ENCODE data around the gene SERGEF.
"Not testable (repeated sequence)": the region's sequence is repeated elsewhere in the genome, so short reads cannot be mapped to it uniquely, and the experiment has no call there.

SERGEF gene

GRCh38 chr11:17875891-17876290 lies 137.0 kb downstream of the SERGEF start:
- TF ChIP-seq, protein P1, sequence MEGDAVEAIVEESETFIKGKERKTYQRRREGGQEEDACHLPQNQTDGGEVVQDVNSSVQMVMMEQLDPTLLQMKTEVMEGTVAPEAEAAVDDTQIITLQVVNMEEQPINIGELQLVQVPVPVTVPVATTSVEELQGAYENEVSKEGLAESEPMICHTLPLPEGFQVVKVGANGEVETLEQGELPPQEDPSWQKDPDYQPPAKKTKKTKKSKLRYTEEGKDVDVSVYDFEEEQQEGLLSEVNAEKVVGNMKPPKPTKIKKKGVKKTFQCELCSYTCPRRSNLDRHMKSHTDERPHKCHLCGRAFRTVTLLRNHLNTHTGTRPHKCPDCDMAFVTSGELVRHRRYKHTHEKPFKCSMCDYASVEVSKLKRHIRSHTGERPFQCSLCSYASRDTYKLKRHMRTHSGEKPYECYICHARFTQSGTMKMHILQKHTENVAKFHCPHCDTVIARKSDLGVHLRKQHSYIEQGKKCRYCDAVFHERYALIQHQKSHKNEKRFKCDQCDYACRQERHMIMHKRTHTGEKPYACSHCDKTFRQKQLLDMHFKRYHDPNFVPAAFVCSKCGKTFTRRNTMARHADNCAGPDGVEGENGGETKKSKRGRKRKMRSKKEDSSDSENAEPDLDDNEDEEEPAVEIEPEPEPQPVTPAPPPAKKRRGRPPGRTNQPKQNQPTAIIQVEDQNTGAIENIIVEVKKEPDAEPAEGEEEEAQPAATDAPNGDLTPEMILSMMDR (conservative IDR thresholded peaks at IDR 0.05), result no peak
- no peak overlapping the region for H3K27ac ChIP-seq

DNA sequence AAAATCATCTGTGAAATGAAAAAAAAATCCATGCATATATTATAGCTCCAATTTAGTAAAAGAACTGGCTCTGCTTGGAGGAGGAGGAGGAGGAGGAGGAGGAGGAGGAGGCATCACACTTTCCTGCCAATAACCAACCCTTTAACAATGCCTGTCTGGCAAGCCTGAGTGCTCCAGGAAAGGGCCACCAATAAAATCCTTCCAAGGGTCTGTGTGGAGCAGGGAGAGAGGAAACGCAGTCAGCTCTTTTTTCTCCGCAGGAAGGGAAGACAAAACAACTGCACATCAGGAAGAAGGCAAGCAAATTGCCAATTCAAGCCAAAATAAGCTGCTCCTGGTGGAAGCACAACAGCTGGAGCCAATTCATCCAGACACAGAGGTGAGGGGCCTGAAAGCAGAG lies 139.3 kb downstream of the SERGEF start:
- no peak overlapping the region for H3K27ac ChIP-seq
- TF ChIP-seq, protein P1 (conservative IDR thresholded peaks at IDR 0.05), result no peak

- not testable (repeated sequence) for H3K27ac ChIP-seq
These were observed 144.4 kb downstream of the SERGEF start for GRCh38 chr11:17868398-17868797.

DNA sequence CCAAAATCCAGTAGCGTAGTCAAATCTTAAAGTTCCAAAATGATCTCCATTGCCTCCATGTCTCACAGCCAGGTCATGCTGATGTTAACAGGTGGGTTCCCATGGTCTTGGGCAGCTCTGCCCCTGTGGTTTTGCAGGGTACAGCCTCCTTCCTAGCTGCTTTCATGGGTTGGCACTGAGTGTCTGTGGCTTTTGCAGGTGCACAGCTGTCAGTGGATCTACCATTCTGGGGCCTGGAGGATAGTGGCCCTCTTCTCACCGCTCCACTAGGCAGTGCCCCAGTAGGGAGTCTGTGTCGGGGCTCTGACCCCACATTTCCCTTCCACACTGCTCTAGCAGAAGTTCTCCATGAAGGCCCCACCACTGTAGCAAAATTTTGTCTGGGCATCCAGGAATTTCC lies 145.5 kb downstream of the SERGEF start:
- TF ChIP-seq, protein P1 (conservative IDR thresholded peaks at IDR 0.05), result no peak

GRCh38 chr11:17865765-17866428 lies 146.9 kb downstream of the SERGEF start:
- no peak overlapping the region for H3K27ac ChIP-seq
- TF ChIP-seq, protein P1 (conservative IDR thresholded peaks at IDR 0.05), result no peak

More for the DNA sequence above, 145.5 kb downstream of the SERGEF start:
- H3K27ac ChIP-seq, result no peak overlapping the region

DNA sequence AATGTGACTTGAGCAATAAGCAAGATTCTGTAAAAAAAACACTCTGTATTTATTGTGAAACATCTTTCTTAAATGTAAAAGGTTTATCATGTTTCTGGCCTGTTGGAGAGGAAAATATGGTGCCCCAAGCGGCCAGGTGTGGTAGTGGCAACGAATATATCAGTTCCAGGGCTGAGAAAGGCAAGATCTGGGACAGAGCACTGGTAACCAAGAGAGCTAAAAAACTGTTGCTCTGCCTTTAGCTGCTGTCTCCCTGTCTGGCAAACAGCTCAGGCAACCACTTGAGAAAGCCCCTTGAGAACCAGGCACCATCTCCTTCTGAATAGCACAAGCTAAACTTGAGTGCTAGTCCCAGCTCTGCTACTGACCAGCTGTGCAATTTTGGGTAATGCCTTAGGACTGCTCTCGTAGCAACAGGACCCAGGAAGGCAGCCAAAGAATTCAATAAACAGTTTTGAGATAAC lies 148.3 kb downstream of the SERGEF start:
- no peak overlapping the region for H3K27ac ChIP-seq
- TF ChIP-seq, protein P1 (conservative IDR thresholded peaks at IDR 0.05), result peak; percentile 79

DNA sequence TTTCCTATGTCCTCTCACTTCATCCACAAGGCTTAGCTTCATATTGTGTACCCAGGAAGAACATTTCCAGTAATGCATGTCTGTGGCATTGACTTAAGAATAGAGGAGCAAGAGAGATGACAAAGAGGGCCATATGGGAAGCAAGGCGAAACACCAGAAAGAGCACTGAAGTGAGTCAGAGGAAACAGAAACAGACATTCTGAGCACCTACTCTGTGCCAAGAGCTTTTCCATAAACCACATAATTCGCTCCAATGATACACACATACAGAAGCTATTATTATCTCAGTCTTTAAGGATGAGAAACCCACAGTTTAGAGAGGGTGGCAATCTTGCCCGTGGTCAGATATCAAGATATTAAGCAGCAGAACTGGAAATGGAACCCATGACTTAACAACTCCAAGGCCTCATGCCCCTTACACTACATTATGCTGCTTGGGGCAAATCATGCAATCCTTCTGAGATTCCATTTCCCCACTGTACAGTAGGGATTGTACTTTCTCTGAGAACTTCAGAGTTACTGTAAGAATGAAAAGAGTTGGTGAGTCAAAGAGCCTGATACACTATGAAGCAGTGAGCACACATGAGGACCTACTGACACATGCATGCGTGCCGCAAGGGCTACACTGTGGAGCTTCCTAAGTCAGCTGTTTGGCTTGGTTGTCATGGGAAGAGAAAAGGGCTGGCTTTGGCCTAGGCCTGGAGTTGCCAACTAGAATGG lies 151.7 kb downstream of the SERGEF start:
- H3K27ac ChIP-seq, result no peak overlapping the region
- TF ChIP-seq, protein P1 (conservative IDR thresholded peaks at IDR 0.05), result no peak

DNA sequence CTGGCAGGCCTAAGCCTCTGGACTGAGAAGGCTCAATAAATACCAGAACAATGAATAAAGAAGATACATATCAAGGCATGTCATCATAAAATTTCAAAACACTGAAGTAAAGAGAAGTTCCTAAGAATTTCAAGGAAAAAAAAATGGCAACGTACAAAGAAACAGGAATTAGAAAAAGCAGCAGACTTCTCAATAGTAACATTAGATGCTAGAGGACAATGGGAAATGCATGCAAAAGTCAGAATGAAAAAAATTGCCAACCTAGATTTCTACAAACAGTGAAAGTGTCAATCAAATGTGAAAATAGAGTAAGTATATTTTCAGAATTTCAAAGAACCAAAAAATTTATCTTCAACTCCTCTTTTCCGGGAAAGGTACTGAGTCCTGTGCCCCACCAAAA lies 153.3 kb downstream of the SERGEF start:
- no peak overlapping the region for H3K27ac ChIP-seq
- TF ChIP-seq, protein P1 (conservative IDR thresholded peaks at IDR 0.05), result no peak

All from VCaP (cell line).